GM10266 (cell line): Measurements from ENCODE around the gene ZC3H8.

Experiments
- DNase-seq: peaks from one replicate; pipeline ENCODE4 v3.0.0; 2012; ENCODE audit errors: extremely low spot score
- TF ChIP-seq, protein P1 (sequence below): IDR thresholded peaks from 2 replicates; pipeline ENCODE4 v1.5.1; 2012; ENCODE audit warnings: mild to moderate bottlenecking, low read depth; ENCODE audit not compliant: control insufficient read depth, insufficient read depth; ENCODE audit errors: missing control alignments

The ZC3H8 gene

DNA sequence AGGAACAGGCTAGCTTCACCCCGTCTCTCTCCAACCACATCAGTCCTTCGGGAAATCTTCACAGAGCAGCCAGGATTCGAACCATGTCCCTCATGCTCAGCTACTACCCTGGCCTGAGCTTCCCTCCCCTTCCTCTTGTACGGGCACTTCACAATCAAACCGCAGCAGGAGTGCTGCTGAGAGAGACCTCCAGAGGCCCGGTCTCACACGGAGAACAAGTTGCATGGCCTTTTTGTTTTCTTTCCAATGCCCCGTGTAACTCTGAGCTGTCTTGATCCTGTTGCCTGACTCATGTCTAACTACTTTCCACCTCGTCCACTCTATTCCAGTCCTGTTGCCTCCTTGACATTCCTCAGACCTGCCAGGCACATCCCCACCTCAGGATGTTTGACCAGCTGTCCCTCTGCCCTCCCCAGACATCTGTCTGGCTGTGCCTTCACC lies 91.3 kb downstream of the ZC3H8 start:
- no peak for DNase-seq
- TF ChIP-seq, protein P1, sequence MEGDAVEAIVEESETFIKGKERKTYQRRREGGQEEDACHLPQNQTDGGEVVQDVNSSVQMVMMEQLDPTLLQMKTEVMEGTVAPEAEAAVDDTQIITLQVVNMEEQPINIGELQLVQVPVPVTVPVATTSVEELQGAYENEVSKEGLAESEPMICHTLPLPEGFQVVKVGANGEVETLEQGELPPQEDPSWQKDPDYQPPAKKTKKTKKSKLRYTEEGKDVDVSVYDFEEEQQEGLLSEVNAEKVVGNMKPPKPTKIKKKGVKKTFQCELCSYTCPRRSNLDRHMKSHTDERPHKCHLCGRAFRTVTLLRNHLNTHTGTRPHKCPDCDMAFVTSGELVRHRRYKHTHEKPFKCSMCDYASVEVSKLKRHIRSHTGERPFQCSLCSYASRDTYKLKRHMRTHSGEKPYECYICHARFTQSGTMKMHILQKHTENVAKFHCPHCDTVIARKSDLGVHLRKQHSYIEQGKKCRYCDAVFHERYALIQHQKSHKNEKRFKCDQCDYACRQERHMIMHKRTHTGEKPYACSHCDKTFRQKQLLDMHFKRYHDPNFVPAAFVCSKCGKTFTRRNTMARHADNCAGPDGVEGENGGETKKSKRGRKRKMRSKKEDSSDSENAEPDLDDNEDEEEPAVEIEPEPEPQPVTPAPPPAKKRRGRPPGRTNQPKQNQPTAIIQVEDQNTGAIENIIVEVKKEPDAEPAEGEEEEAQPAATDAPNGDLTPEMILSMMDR: no peak

DNA sequence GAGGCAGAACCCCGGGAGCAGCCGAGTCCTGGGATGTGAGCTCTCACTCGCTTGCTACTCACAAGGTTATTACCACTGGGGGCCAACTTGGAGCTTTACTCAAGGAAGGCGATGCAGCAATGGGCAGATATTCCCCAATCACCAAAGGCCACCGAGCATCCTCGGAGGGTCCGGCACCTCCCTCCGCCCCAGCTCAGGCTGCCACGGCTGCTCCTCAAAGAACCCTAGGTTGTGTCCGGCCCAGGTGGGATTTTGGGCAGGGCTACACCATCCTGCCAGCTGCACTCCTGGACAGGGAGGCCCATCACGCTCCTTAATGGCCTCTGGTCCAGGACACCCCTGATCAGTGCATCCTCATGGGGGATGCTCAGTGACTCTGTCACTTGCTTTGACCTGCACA lies 91.9 kb downstream of the ZC3H8 start:
- TF ChIP-seq, protein P1: no peak
- no peak for DNase-seq

DNA sequence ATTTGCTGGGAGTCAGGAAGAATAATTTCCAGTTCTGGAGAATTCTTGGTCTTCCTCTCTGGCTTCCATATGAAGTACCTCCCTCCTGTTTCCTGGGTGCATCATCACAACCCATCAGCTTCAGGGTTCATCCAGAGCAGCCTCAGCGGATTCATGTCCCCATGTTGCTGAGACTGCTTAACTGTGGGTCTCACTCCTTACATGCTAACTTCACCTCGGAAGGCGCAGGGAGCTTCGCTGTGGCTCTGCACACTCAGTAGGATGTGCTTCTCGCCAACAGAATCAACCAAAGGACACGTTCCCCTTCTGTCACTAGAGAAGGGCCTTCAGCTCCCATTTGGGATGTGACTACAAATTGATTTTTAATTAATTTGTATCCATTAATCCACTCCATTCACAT lies 92.5 kb downstream of the ZC3H8 start:
- TF ChIP-seq, protein P1: no peak
- no peak for DNase-seq
